ENCODE data around the gene RS1.

DNA sequence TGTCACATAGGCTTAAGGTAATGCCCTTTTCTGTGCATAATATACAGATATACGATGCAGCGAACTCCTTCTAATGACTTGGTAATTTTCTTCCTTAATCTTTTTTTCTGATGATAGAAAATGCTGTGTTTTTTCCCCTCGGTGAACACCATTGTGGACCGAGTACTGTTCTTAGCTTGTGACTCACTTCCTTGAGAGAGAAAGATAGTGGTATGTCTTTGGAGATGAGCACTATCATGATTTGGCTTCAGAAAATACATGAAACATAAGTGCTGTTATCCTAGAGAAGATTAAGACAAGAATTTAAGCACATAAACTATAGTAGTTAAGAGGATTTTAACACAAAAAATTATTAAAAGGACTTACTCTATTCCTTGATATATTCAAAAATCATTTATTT, 63.9 kb downstream of the RS1 start:
- TF ChIP-seq EP300 (IDR thresholded peaks at IDR 0.05): no peak
- no peak for TF ChIP-seq POLR2A (IDR thresholded peaks at IDR 0.05)
- TF ChIP-seq, protein P1, sequence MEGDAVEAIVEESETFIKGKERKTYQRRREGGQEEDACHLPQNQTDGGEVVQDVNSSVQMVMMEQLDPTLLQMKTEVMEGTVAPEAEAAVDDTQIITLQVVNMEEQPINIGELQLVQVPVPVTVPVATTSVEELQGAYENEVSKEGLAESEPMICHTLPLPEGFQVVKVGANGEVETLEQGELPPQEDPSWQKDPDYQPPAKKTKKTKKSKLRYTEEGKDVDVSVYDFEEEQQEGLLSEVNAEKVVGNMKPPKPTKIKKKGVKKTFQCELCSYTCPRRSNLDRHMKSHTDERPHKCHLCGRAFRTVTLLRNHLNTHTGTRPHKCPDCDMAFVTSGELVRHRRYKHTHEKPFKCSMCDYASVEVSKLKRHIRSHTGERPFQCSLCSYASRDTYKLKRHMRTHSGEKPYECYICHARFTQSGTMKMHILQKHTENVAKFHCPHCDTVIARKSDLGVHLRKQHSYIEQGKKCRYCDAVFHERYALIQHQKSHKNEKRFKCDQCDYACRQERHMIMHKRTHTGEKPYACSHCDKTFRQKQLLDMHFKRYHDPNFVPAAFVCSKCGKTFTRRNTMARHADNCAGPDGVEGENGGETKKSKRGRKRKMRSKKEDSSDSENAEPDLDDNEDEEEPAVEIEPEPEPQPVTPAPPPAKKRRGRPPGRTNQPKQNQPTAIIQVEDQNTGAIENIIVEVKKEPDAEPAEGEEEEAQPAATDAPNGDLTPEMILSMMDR (IDR thresholded peaks at IDR 0.05): no peak

Measured in gastroesophageal sphincter (tissue), 3 donors.